ENCODE data around the gene KMT2C.

Gene KMT2C

GRCh38 chr7:152436111-152436930 is 518 bp upstream of the KMT2C start:
- Histone ChIP-seq H3K9me3 (ENCODE audit: control insufficient read depth, insufficient read depth, low read depth, low read length) (no peaks in the 10 kb centered on the region), H3K4me3 (ENCODE audit: low read depth, low read length) (peak overlapping the region; percentile 84), H3K36me3 (ENCODE audit: control insufficient read depth in 2 of 2, insufficient read depth in 1 of 2, low read length in 2 of 2) (no peaks in the 10 kb centered on the region), H3K27ac (ENCODE audit: extremely low read depth, low read depth, low read length) (peak overlapping the region; percentile 94), H3K4me1 (ENCODE audit: control insufficient read depth, insufficient read depth, low read length) (no peaks in the 10 kb centered on the region)
- ChIA-PET CTCF (no interaction called here), POLR2A (interaction anchor here (1.5 kb wide), 1 partner anchor 123 kb away, joined by 7 read pairs; no protein-coding TSS in a partner anchor)
- 0 out of 2 replicates have a peak, but pooled peaks have one; percentile 20 for TF ChIP-seq ZBTB1 (tag by site-specific recombination; IDR thresholded peaks at IDR 0.05)
- peak; percentile 66; the same call in 1 of the 2 replicates for TF ChIP-seq ZNF184 (tag by site-specific recombination; IDR thresholded peaks at IDR 0.05)
- TF ChIP-seq ZNF324 (tag by site-specific recombination; IDR thresholded peaks at IDR 0.05): no peak
- TF ChIP-seq TRIM28 (IDR thresholded peaks at IDR 0.05; ENCODE audit: borderline replicate concordance, low read length): no peak
- TF ChIP-seq ZNF549 (tag by site-specific recombination; IDR thresholded peaks at IDR 0.05): 0 out of 2 replicates have a peak, but pooled peaks have one; percentile 45
- TF ChIP-seq BCL11A (tag by site-specific recombination; IDR thresholded peaks at IDR 0.05; ENCODE audit: low read depth): no peak
- TF ChIP-seq ZSCAN18 (tag by site-specific recombination; IDR thresholded peaks at IDR 0.05): no peak
- TF ChIP-seq SCRT2 (tag by site-specific recombination; IDR thresholded peaks at IDR 0.05): no peak
- no peak for TF ChIP-seq BCL6B (tag by site-specific recombination; IDR thresholded peaks at IDR 0.05)
- TF ChIP-seq IKZF3 (tag by site-specific recombination; IDR thresholded peaks at IDR 0.05): peak; percentile 83
- no peak for TF ChIP-seq ZNF624 (tag by site-specific recombination; IDR thresholded peaks at IDR 0.05)
- TF ChIP-seq ZFHX2 (tag by site-specific recombination; conservative IDR thresholded peaks at IDR 0.05): peak; percentile 20; the same call in 1 of the 2 replicates
- no peak for TF ChIP-seq CTCF (tag by site-specific recombination; IDR thresholded peaks at IDR 0.05)
- no peak for TF ChIP-seq ZNF24 (tag by site-specific recombination; IDR thresholded peaks at IDR 0.05)
- no peak for TF ChIP-seq ZNF23 (tag by site-specific recombination; IDR thresholded peaks at IDR 0.05; ENCODE audit: borderline replicate concordance)
- TF ChIP-seq ZNF626 (tag by site-specific recombination; IDR thresholded peaks at IDR 0.05): no peak; the same call in 1 of the 2 replicates
- TF ChIP-seq ZBTB8A (tag by site-specific recombination; IDR thresholded peaks at IDR 0.05): peak; percentile 98
- no peak for TF ChIP-seq ZNF48 (tag by site-specific recombination; IDR thresholded peaks at IDR 0.05)
- no peak for TF ChIP-seq MEIS1 (CRISPR knock-in tag; IDR thresholded peaks at IDR 0.05; ENCODE audit: borderline replicate concordance)
- no peak for TF ChIP-seq ZBTB21 (tag by site-specific recombination; IDR thresholded peaks at IDR 0.05)
- peak; percentile 74 for TF ChIP-seq ZNF561 (tag by site-specific recombination; IDR thresholded peaks at IDR 0.05; ENCODE audit: borderline replicate concordance)
- no peak for TF ChIP-seq ZXDB (tag by site-specific recombination; IDR thresholded peaks at IDR 0.05)
- peak; percentile 41; the same call in 1 of the 2 replicates for TF ChIP-seq ZFP69B (tag by site-specific recombination; IDR thresholded peaks at IDR 0.05)
- no peak for TF ChIP-seq BCL11B (tag by site-specific recombination; IDR thresholded peaks at IDR 0.05; ENCODE audit: low read depth)
- TF ChIP-seq ZNF394 (tag by site-specific recombination; IDR thresholded peaks at IDR 0.05; ENCODE audit: borderline replicate concordance): no peak
- TF ChIP-seq ZBTB6 (tag by site-specific recombination; IDR thresholded peaks at IDR 0.05): peak; percentile 68; the same call in 1 of the 2 replicates
- TF ChIP-seq ZNF707 (tag by site-specific recombination; IDR thresholded peaks at IDR 0.05): no peak
- peak; percentile 52; the same call in 1 of the 2 replicates for TF ChIP-seq KLF10 (tag by site-specific recombination; IDR thresholded peaks at IDR 0.05)
- TF ChIP-seq ZNF610 (tag by site-specific recombination; IDR thresholded peaks at IDR 0.05; ENCODE audit: borderline replicate concordance): no peak
- TF ChIP-seq ZNF677 (tag by site-specific recombination; IDR thresholded peaks at IDR 0.05): peak; percentile 63
- no peak for TF ChIP-seq ZNF777 (tag by site-specific recombination; IDR thresholded peaks at IDR 0.05; ENCODE audit: borderline replicate concordance)
- no peak for TF ChIP-seq SALL2 (tag by site-specific recombination; IDR thresholded peaks at IDR 0.05; ENCODE audit: borderline replicate concordance)
- no peak for TF ChIP-seq ZNF341 (tag by site-specific recombination; IDR thresholded peaks at IDR 0.05; ENCODE audit: low read depth)
- TF ChIP-seq ZSCAN30 (tag by site-specific recombination; IDR thresholded peaks at IDR 0.05): peak; percentile 98
